ENCODE measurements around the gene CP. TPM values are rescaled to one million over a fixed set of nuclear protein-coding genes. Genes with fewer than 3 reads are reported as not detected.

CP gene
- total and polyA plus RNA-seq, 2 of the 13 experiments (the other 11 are each of a cell fraction or from before 2014, with no cell fraction given): 42.6 to 789 TPM

DNA sequence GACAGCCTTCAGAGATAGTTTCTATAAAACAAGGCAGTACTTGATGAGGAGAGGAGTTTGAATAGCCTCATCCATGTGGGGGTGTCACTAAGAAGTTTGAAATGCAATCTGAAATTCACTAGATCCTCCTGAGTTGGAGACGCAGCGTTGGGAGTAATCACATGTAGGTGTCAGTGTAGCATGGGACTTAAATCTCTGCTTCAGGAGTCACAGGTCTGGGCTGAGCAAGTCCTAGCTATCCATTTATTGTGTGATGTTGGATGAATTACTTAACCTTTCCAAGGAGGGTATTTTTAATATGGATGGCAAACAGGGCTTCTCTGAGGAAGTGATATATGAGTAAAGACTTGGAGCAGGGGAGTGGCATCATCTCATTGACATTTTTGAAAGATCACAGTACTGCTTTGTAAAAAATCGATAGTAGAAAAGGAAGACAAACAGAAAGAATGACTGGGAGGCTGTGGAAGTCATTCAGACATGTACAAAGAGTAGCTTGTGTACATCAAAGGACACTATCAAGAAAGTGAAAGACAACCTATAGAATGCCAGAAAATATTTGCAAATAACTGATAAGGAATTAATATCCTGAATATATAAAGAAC, 17.1 kb downstream of the CP start (continued):
- TF ChIP-seq, protein P1, sequence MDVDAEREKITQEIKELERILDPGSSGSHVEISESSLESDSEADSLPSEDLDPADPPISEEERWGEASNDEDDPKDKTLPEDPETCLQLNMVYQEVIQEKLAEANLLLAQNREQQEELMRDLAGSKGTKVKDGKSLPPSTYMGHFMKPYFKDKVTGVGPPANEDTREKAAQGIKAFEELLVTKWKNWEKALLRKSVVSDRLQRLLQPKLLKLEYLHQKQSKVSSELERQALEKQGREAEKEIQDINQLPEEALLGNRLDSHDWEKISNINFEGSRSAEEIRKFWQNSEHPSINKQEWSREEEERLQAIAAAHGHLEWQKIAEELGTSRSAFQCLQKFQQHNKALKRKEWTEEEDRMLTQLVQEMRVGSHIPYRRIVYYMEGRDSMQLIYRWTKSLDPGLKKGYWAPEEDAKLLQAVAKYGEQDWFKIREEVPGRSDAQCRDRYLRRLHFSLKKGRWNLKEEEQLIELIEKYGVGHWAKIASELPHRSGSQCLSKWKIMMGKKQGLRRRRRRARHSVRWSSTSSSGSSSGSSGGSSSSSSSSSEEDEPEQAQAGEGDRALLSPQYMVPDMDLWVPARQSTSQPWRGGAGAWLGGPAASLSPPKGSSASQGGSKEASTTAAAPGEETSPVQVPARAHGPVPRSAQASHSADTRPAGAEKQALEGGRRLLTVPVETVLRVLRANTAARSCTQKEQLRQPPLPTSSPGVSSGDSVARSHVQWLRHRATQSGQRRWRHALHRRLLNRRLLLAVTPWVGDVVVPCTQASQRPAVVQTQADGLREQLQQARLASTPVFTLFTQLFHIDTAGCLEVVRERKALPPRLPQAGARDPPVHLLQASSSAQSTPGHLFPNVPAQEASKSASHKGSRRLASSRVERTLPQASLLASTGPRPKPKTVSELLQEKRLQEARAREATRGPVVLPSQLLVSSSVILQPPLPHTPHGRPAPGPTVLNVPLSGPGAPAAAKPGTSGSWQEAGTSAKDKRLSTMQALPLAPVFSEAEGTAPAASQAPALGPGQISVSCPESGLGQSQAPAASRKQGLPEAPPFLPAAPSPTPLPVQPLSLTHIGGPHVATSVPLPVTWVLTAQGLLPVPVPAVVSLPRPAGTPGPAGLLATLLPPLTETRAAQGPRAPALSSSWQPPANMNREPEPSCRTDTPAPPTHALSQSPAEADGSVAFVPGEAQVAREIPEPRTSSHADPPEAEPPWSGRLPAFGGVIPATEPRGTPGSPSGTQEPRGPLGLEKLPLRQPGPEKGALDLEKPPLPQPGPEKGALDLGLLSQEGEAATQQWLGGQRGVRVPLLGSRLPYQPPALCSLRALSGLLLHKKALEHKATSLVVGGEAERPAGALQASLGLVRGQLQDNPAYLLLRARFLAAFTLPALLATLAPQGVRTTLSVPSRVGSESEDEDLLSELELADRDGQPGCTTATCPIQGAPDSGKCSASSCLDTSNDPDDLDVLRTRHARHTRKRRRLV (CRISPR knock-in tag; IDR thresholded peaks at IDR 0.05): no peak
- TF ChIP-seq SMAD9 (CRISPR knock-in tag; IDR thresholded peaks at IDR 0.05) (no peak), CCDC6 (CRISPR knock-in tag; IDR thresholded peaks at IDR 0.05) (no peak), ARNT (IDR thresholded peaks at IDR 0.05) (no peak), EEA1 (CRISPR knock-in tag; IDR thresholded peaks at IDR 0.05; ENCODE audit: borderline replicate concordance) (no peak), BCL6 (CRISPR knock-in tag; IDR thresholded peaks at IDR 0.05) (peak; percentile 64; the same call in 1 of the 2 replicates), ERF (CRISPR knock-in tag; IDR thresholded peaks at IDR 0.05) (no peak), ATRX (CRISPR knock-in tag; IDR thresholded peaks at IDR 0.05; ENCODE audit: borderline replicate concordance) (no peak), KLF9 (CRISPR knock-in tag; IDR thresholded peaks at IDR 0.05; ENCODE audit: low read depth) (no peak), GATAD2A (CRISPR knock-in tag; IDR thresholded peaks at IDR 0.05) (peak; percentile 91), SNAI1 (CRISPR knock-in tag; IDR thresholded peaks at IDR 0.05; ENCODE audit: borderline replicate concordance) (no peak), FOXA1 (IDR thresholded peaks at IDR 0.05) (no peak), FOXA1 (CRISPR knock-in tag; IDR thresholded peaks at IDR 0.05) (peak; percentile 69), ZNF292 (CRISPR knock-in tag; IDR thresholded peaks at IDR 0.05; ENCODE audit: borderline replicate concordance, low read depth) (no peak), ZNF629 (CRISPR knock-in tag; conservative IDR thresholded peaks at IDR 0.05) (no peak), ZSCAN9 (CRISPR knock-in tag; IDR thresholded peaks at IDR 0.05; ENCODE audit: borderline replicate concordance) (peak; percentile 15; the same call in 1 of the 2 replicates), AGO1 (IDR thresholded peaks at IDR 0.05; ENCODE audit: low read depth, low read length, poor library complexity, severe bottlenecking) (no peak), ZFAT (CRISPR knock-in tag; conservative IDR thresholded peaks at IDR 0.05) (no peak), ZNF124 (CRISPR knock-in tag; IDR thresholded peaks at IDR 0.05) (no peak)
- TF ChIP-seq, protein P2, sequence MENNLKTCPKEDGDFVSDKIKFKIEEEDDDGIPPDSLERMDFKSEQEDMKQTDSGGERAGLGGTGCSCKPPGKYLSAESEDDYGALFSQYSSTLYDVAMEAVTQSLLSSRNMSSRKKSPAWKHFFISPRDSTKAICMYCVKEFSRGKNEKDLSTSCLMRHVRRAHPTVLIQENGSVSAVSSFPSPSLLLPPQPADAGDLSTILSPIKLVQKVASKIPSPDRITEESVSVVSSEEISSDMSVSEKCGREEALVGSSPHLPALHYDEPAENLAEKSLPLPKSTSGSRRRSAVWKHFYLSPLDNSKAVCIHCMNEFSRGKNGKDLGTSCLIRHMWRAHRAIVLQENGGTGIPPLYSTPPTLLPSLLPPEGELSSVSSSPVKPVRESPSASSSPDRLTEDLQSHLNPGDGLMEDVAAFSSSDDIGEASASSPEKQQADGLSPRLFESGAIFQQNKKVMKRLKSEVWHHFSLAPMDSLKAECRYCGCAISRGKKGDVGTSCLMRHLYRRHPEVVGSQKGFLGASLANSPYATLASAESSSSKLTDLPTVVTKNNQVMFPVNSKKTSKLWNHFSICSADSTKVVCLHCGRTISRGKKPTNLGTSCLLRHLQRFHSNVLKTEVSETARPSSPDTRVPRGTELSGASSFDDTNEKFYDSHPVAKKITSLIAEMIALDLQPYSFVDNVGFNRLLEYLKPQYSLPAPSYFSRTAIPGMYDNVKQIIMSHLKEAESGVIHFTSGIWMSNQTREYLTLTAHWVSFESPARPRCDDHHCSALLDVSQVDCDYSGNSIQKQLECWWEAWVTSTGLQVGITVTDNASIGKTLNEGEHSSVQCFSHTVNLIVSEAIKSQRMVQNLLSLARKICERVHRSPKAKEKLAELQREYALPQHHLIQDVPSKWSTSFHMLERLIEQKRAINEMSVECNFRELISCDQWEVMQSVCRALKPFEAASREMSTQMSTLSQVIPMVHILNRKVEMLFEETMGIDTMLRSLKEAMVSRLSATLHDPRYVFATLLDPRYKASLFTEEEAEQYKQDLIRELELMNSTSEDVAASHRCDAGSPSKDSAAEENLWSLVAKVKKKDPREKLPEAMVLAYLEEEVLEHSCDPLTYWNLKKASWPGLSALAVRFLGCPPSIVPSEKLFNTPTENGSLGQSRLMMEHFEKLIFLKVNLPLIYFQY (CRISPR knock-in tag; IDR thresholded peaks at IDR 0.05; ENCODE audit: borderline replicate concordance): no peak
- TF ChIP-seq, protein P3, sequence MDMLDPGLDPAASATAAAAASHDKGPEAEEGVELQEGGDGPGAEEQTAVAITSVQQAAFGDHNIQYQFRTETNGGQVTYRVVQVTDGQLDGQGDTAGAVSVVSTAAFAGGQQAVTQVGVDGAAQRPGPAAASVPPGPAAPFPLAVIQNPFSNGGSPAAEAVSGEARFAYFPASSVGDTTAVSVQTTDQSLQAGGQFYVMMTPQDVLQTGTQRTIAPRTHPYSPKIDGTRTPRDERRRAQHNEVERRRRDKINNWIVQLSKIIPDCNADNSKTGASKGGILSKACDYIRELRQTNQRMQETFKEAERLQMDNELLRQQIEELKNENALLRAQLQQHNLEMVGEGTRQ (IDR thresholded peaks at IDR 0.05; ENCODE audit: low read depth, low read length): no peak
- TF ChIP-seq, protein P3 (CRISPR knock-in tag; IDR thresholded peaks at IDR 0.05; ENCODE audit: borderline replicate concordance): no peak

Data from HepG2 (cell line).